ENCODE measurements around the gene S100A16. TPM values are rescaled to one million over a fixed set of nuclear protein-coding genes. Genes with fewer than 3 reads are reported as not detected.

The S100A16 gene
- total RNA-seq, 2 experiments from 2014 or later = not detected

- no peak overlapping the region for H3K4me3 ChIP-seq (ENCODE audit: low read depth, low read length, poor library complexity, severe bottlenecking)
- peaks cover 4% of the 10 kb centered on the region for H3K4me1 ChIP-seq (ENCODE audit: insufficient read depth, low read length, poor library complexity, severe bottlenecking)
- ChIA-PET CTCF (ENCODE audit: unreplicated experiment) (no interaction called here), POLR2A (interaction anchor here (0.5 to 3.2 kb wide), 4 partner anchors 9 to 174 kb away, joined by 4 to 8 read pairs (median 6); partner anchors contain the start of gene CHTOP)
- H3K27ac ChIP-seq (ENCODE audit: low read depth, low read length, poor library complexity, severe bottlenecking) = no peak overlapping the region
- TF ChIP-seq CTCF (conservative IDR thresholded peaks at IDR 0.05; ENCODE audit: low read length) (no peak), EZH2phosphoT487 (IDR thresholded peaks at IDR 0.05; ENCODE audit: borderline replicate concordance, low read depth, low read length) (no peak)
- H3K79me2 ChIP-seq (ENCODE audit: insufficient read depth, low read depth, low read length) = no peaks in the 10 kb centered on the region
- intact Hi-C loops (cut with micrococcal nuclease; ENCODE audit: unreplicated experiment) = no loop called here
- no TSS peak for BruUV-seq (replicated peaks)
- DNase-seq (ENCODE audit: low spot score) = no peak
- no peaks in the 10 kb centered on the region for H3K9me3 ChIP-seq (ENCODE audit: low read length)
- no peaks in the 10 kb centered on the region for H3K36me3 ChIP-seq (ENCODE audit: insufficient read depth, low read length)
- no peaks in the 10 kb centered on the region for H4K20me1 ChIP-seq (ENCODE audit: insufficient read depth, low read length)
- H3K4me2 ChIP-seq (ENCODE audit: low read length) = no peak overlapping the region
- H2AFZ ChIP-seq (ENCODE audit: low read length) = peak overlapping the region; percentile 52; the same call in 1 of the 2 replicates
- H3K9me2 ChIP-seq (ENCODE audit: insufficient read depth, low read length) = no peaks in the 10 kb centered on the region
Observed at GRCh38 chr1:153652805-153653500, 40.0 kb upstream of the S100A16 start.

DNA sequence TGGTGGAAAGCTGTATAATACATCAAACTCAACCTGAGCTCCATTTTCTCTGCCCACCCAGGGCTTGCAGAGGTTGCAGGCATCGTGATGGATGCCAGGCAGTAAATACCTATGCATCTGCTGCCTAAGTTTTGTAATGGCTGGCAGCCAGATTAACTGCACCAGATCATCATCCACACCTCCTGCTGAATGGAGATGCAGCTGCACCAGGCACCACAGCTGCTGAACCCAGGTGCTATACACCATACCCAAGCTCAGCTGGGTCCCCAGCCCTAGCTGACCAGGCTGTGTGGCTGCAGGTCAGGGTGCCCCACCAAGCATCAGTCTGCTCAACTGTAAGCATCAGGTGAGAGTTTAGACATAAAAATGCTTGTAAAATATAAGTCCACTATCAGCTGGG, 38.8 kb upstream of the S100A16 start:
- H3K36me3 ChIP-seq (ENCODE audit: insufficient read depth, low read length) = peaks cover 8% of the 10 kb centered on the region
- H3K79me2 ChIP-seq (ENCODE audit: insufficient read depth, low read depth, low read length) = no peaks in the 10 kb centered on the region
- no peak for TF ChIP-seq EZH2phosphoT487 (IDR thresholded peaks at IDR 0.05; ENCODE audit: borderline replicate concordance, low read depth, low read length)
- TF ChIP-seq CTCF (conservative IDR thresholded peaks at IDR 0.05; ENCODE audit: low read length) = no peak
- H4K20me1 ChIP-seq (ENCODE audit: insufficient read depth, low read length) = no peaks in the 10 kb centered on the region
- BruUV-seq (replicated peaks) = no TSS peak
- ChIA-PET CTCF (ENCODE audit: unreplicated experiment) (no interaction called here), POLR2A (interaction anchor here (0.9 to 3.2 kb wide), 3 partner anchors 8 to 25 kb away, joined by 3 to 8 read pairs (median 8); partner anchors contain the start of genes CHTOP and S100A13)
- no peak overlapping the region for H2AFZ ChIP-seq (ENCODE audit: low read length)
- H3K27ac ChIP-seq (ENCODE audit: low read depth, low read length, poor library complexity, severe bottlenecking) = no peak overlapping the region
- H3K4me3 ChIP-seq (ENCODE audit: low read depth, low read length, poor library complexity, severe bottlenecking) = no peak overlapping the region
- H3K4me1 ChIP-seq (ENCODE audit: insufficient read depth, low read length, poor library complexity, severe bottlenecking) = no peaks in the 10 kb centered on the region
- H3K9me3 ChIP-seq (ENCODE audit: low read length) = no peaks in the 10 kb centered on the region
- no peak for DNase-seq (ENCODE audit: low spot score)
- no peak overlapping the region for H3K4me2 ChIP-seq (ENCODE audit: low read length)
- intact Hi-C loops (cut with micrococcal nuclease; ENCODE audit: unreplicated experiment) = no loop called here
- no peaks in the 10 kb centered on the region for H3K9me2 ChIP-seq (ENCODE audit: insufficient read depth, low read length)

DNA sequence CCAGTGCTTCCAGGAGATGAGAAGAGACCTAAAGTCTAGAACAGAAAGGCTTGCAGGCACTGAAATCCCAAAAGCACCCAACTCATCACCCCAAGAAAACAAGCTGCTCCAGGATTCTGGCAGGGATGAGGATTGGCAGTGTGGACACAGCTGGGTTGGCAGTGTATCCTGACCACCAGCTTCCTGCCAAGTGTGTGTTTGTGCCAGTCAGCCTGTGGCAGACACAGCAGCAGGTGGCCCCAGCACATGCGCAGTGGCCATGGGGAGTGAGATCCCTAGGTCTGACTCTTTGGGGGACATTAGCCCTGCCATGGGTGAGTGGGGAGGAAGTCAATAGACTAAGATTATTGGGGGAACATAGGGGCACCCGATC, 36.9 kb upstream of the S100A16 start:
- H3K4me3 ChIP-seq (ENCODE audit: low read depth, low read length, poor library complexity, severe bottlenecking) = no peak overlapping the region

More for the DNA sequence above, 36.9 kb upstream of the S100A16 start:
- H4K20me1 ChIP-seq (ENCODE audit: insufficient read depth, low read length) = no peaks in the 10 kb centered on the region
- CTCF ChIA-PET (ENCODE audit: unreplicated experiment) = no interaction called here
- H3K9me2 ChIP-seq (ENCODE audit: insufficient read depth, low read length) = no peaks in the 10 kb centered on the region
- H3K27ac ChIP-seq (ENCODE audit: low read depth, low read length, poor library complexity, severe bottlenecking) = no peak overlapping the region
- POLR2A ChIA-PET = interaction anchor here (0.8 to 1.2 kb wide), 2 partner anchors 10 to 16 kb away, joined by 3 read pairs; partner anchors contain the start of gene CHTOP
- BruUV-seq (replicated peaks) = no TSS peak
- DNase-seq (ENCODE audit: low spot score) = no peak
- H3K36me3 ChIP-seq (ENCODE audit: insufficient read depth, low read length) = peaks cover 27% of the 10 kb centered on the region
- H3K79me2 ChIP-seq (ENCODE audit: insufficient read depth, low read depth, low read length) = no peaks in the 10 kb centered on the region
- no peak for TF ChIP-seq CTCF (conservative IDR thresholded peaks at IDR 0.05; ENCODE audit: low read length)
- H3K9me3 ChIP-seq (ENCODE audit: low read length) = no peaks in the 10 kb centered on the region
- intact Hi-C loops (cut with micrococcal nuclease; ENCODE audit: unreplicated experiment) = no loop called here
- H2AFZ ChIP-seq (ENCODE audit: low read length) = no peak overlapping the region
- H3K4me1 ChIP-seq (ENCODE audit: insufficient read depth, low read length, poor library complexity, severe bottlenecking) = no peaks in the 10 kb centered on the region
- no peak overlapping the region for H3K4me2 ChIP-seq (ENCODE audit: low read length)
